ENCODE measurements around the gene GRIN2A.

GRIN2A gene

DNA sequence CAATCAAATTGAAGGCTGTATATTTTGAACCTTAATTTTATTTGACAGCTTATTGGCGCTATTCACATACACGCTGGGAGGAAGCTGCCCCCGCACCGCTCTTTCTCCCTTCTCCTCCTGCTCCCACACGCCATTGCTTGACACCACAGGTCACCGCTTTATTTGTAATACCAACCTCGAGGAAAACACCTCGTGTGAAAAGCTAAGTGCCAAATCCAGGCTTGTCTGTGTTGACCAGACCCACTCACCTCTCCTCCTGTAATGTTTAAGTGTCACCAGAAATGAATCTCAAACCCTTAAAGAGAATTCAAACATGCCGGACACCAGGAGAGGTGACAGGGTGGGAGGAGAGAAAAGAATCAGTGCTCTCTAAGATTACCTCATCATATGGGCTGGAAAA, 331.4 kb downstream of the GRIN2A start:
- Histone ChIP-seq H3K27ac (no peak overlapping the region), H3K4me2 (no peak overlapping the region), H3K27me3 (ENCODE audit: insufficient read depth, low read depth) (no peaks in the 10 kb centered on the region), H2AFZ (ENCODE audit: low read depth) (no peak overlapping the region), H4K20me1 (ENCODE audit: insufficient read depth) (no peaks in the 10 kb centered on the region), H3K36me3 (ENCODE audit: insufficient read depth) (no peaks in the 10 kb centered on the region), H3K79me2 (ENCODE audit: insufficient read depth, low read depth) (no peaks in the 10 kb centered on the region), H3K4me1 (ENCODE audit: low read depth, poor library complexity, severe bottlenecking) (no peaks in the 10 kb centered on the region), H3K9ac (no peak overlapping the region), H3K4me3 (IDR thresholded peaks at IDR 0.05; ENCODE audit: insufficient read depth, low read depth, low read length) (no peak overlapping the region)
- TF ChIP-seq CTCF (conservative IDR thresholded peaks at IDR 0.05; ENCODE audit: low read depth, low read length): no peak

DNA sequence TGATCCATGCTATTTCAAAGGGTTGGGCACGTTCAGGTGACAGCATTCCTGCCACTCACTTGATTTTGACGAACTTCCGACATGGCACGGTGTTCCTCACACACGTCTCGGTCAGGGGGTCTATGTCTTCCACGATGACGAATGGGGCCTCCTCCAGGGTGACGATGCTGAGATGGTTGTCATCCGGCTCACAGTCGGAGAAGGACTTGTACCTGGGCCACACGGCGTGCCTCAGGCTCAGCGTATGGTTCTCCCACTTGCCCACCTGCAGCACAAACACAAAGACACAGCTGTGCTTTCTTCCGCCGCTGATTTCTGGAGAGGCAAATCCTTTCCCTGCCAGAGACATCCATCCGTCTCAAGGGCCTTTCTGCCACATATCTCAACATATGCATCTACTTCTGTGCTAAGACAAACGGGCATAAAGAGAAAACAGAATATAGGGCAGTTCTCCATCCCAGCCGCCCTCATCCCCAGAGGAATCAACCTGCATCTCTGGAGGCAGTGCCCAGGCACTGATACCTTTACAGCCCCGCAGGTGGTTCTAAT, 332.5 kb downstream of the GRIN2A start:
- H4K20me1 ChIP-seq (ENCODE audit: insufficient read depth): no peaks in the 10 kb centered on the region
- H3K27ac ChIP-seq: no peak overlapping the region
- no peak overlapping the region for H3K9ac ChIP-seq
- H3K4me1 ChIP-seq (ENCODE audit: low read depth, poor library complexity, severe bottlenecking): no peaks in the 10 kb centered on the region
- H3K79me2 ChIP-seq (ENCODE audit: insufficient read depth, low read depth): no peaks in the 10 kb centered on the region
- H3K4me3 ChIP-seq (IDR thresholded peaks at IDR 0.05; ENCODE audit: insufficient read depth, low read depth, low read length): no peak overlapping the region
- no peak overlapping the region for H2AFZ ChIP-seq (ENCODE audit: low read depth)
- H3K36me3 ChIP-seq (ENCODE audit: insufficient read depth): no peaks in the 10 kb centered on the region
- TF ChIP-seq CTCF (conservative IDR thresholded peaks at IDR 0.05; ENCODE audit: low read depth, low read length): no peak
- H3K27me3 ChIP-seq (ENCODE audit: insufficient read depth, low read depth): no peaks in the 10 kb centered on the region
- H3K4me2 ChIP-seq: no peak overlapping the region

GRCh38 chr16:9847146-9847545, 335.1 kb downstream of the GRIN2A start:
- H4K20me1 ChIP-seq (ENCODE audit: insufficient read depth): no peaks in the 10 kb centered on the region
- H3K79me2 ChIP-seq (ENCODE audit: insufficient read depth, low read depth): no peaks in the 10 kb centered on the region
- TF ChIP-seq CTCF (conservative IDR thresholded peaks at IDR 0.05; ENCODE audit: low read depth, low read length): no peak
- no peaks in the 10 kb centered on the region for H3K36me3 ChIP-seq (ENCODE audit: insufficient read depth)
- H3K9ac ChIP-seq: no peak overlapping the region
- H3K27me3 ChIP-seq (ENCODE audit: insufficient read depth, low read depth): no peaks in the 10 kb centered on the region
- H3K27ac ChIP-seq: no peak overlapping the region
- no peak overlapping the region for H3K4me2 ChIP-seq
- no peak overlapping the region for H3K4me3 ChIP-seq (IDR thresholded peaks at IDR 0.05; ENCODE audit: insufficient read depth, low read depth, low read length)
- no peaks in the 10 kb centered on the region for H3K4me1 ChIP-seq (ENCODE audit: low read depth, poor library complexity, severe bottlenecking)
- H2AFZ ChIP-seq (ENCODE audit: low read depth): no peak overlapping the region

DNA sequence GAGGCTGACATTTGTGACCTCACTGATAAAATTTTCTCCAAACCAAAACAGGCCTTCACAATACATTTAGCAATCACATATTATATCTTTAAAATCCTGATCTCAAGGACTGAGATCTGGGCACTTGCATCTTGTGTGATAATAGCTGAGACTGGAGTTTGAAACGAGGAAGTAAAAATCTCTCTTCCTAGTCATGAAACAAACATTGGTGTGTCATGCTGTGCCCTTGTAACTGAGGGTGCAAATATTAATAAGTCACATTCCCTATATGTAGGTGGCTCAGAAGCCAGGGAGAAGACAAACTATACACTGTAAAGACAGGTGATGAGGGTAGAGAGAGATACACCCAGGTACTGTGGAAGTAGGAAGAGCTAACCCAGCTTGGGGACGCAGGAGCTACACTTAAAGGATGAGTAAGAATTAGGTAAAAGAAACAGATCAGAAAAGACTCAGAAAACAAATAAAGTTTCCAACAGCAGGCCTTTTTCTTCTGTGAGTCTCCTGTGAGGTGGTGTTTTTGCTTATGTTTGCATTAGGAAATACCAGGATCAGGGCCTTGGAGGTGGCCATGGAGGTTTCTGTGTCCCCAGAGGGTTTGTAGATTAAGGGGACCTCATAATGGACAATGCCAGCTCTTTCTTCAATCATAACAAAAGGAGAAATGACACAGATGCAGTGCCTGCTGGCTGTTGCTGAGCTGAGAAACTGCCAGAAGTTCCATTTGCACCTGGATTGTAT, 335.7 kb downstream of the GRIN2A start:
- Histone ChIP-seq H3K79me2 (ENCODE audit: insufficient read depth, low read depth) (no peaks in the 10 kb centered on the region), H3K4me1 (ENCODE audit: low read depth, poor library complexity, severe bottlenecking) (no peaks in the 10 kb centered on the region), H3K36me3 (ENCODE audit: insufficient read depth) (no peaks in the 10 kb centered on the region), H3K27me3 (ENCODE audit: insufficient read depth, low read depth) (no peaks in the 10 kb centered on the region), H3K4me3 (IDR thresholded peaks at IDR 0.05; ENCODE audit: insufficient read depth, low read depth, low read length) (no peak overlapping the region), H3K4me2 (no peak overlapping the region), H3K27ac (no peak overlapping the region), H4K20me1 (ENCODE audit: insufficient read depth) (no peaks in the 10 kb centered on the region), H3K9ac (no peak overlapping the region), H2AFZ (ENCODE audit: low read depth) (no peak overlapping the region)
- TF ChIP-seq CTCF (conservative IDR thresholded peaks at IDR 0.05; ENCODE audit: low read depth, low read length): no peak

All from KMS-11 (cell line).